ENCODE data around the gene KDM2A.

The KDM2A gene

GRCh38 chr11:67276781-67277230 is 157.7 kb downstream of the KDM2A start:
- FAIRE-seq (peak; percentile 76), DNase-seq (ENCODE audit: insufficient read length, low spot score) (no peak)
- TF ChIP-seq POLR2AphosphoS5 (IDR thresholded peaks at IDR 0.05; ENCODE audit: low read depth, low read length) (0 out of 2 replicates have a peak, but pooled peaks have one; percentile 10), POU2F2 (IDR thresholded peaks at IDR 0.05; ENCODE audit: low read depth, low read length) (no peak)

- peak; percentile 92 for FAIRE-seq
- no peak for TF ChIP-seq POU2F2 (IDR thresholded peaks at IDR 0.05; ENCODE audit: low read depth, low read length)
- TF ChIP-seq SPI1 (IDR thresholded peaks at IDR 0.05; ENCODE audit: low read depth, low read length), result peak; percentile 58
- peak; percentile 70 for TF ChIP-seq TAF1 (IDR thresholded peaks at IDR 0.05; ENCODE audit: low read depth, low read length)
- no peak for TF ChIP-seq PAX5 (IDR thresholded peaks at IDR 0.05; ENCODE audit: insufficient read depth, low read length, severe bottlenecking)
- TF ChIP-seq POLR2A (IDR thresholded peaks at IDR 0.05; ENCODE audit: low read depth, low read length), result no peak
- peak; percentile 27; the same call in 1 of the 2 replicates for TF ChIP-seq POLR2AphosphoS5 (IDR thresholded peaks at IDR 0.05; ENCODE audit: low read depth, low read length)
- peak; percentile 98 for DNase-seq (ENCODE audit: insufficient read length, low spot score)
Observed at GRCh38 chr11:67277231-67277961, 158.3 kb downstream of the KDM2A start.

- TF ChIP-seq POU2F2 (IDR thresholded peaks at IDR 0.05; ENCODE audit: low read depth, low read length) (peak; percentile 41; the same call in 1 of the 2 replicates), SPI1 (IDR thresholded peaks at IDR 0.05; ENCODE audit: low read depth, low read length) (no peak)
- FAIRE-seq (no peak), DNase-seq (ENCODE audit: insufficient read length, low spot score) (no peak)
Observed at GRCh38 chr11:67278135-67278938, 159.3 kb downstream of the KDM2A start.

GRCh38 chr11:67278939-67279588 is 160.0 kb downstream of the KDM2A start:
- FAIRE-seq (no peak), DNase-seq (ENCODE audit: insufficient read length, low spot score) (no peak)
- TF ChIP-seq POLR2AphosphoS5 (IDR thresholded peaks at IDR 0.05; ENCODE audit: low read depth, low read length) (no peak), POU2F2 (IDR thresholded peaks at IDR 0.05; ENCODE audit: low read depth, low read length) (no peak), POLR2A (IDR thresholded peaks at IDR 0.05; ENCODE audit: low read depth, low read length) (no peak), PAX5 (IDR thresholded peaks at IDR 0.05; ENCODE audit: insufficient read depth, low read length, severe bottlenecking) (no peak)

GRCh38 chr11:67279589-67280340 is 160.7 kb downstream of the KDM2A start:
- no peak for FAIRE-seq

GRCh38 chr11:67280341-67280787 is 161.3 kb downstream of the KDM2A start:
- FAIRE-seq (no peak), DNase-seq (ENCODE audit: insufficient read length, low spot score) (no peak)
- TF ChIP-seq SPI1 (IDR thresholded peaks at IDR 0.05; ENCODE audit: low read depth, low read length) (no peak), POLR2A (IDR thresholded peaks at IDR 0.05; ENCODE audit: low read depth, low read length) (no peak), POU2F2 (IDR thresholded peaks at IDR 0.05; ENCODE audit: low read depth, low read length) (no peak), POLR2AphosphoS5 (IDR thresholded peaks at IDR 0.05; ENCODE audit: low read depth, low read length) (no peak), TAF1 (IDR thresholded peaks at IDR 0.05; ENCODE audit: low read depth, low read length) (no peak), PAX5 (IDR thresholded peaks at IDR 0.05; ENCODE audit: insufficient read depth, low read length, severe bottlenecking) (no peak)

More at GRCh38 chr11:67279589-67280340, 160.7 kb downstream of the KDM2A start:
- DNase-seq (ENCODE audit: insufficient read length, low spot score), result no peak
- no peak for TF ChIP-seq TAF1 (IDR thresholded peaks at IDR 0.05; ENCODE audit: low read depth, low read length)
- no peak for TF ChIP-seq POLR2A (IDR thresholded peaks at IDR 0.05; ENCODE audit: low read depth, low read length)
- TF ChIP-seq PAX5 (IDR thresholded peaks at IDR 0.05; ENCODE audit: insufficient read depth, low read length, severe bottlenecking), result no peak
- no peak for TF ChIP-seq SPI1 (IDR thresholded peaks at IDR 0.05; ENCODE audit: low read depth, low read length)
- TF ChIP-seq POU2F2 (IDR thresholded peaks at IDR 0.05; ENCODE audit: low read depth, low read length), result no peak
- no peak for TF ChIP-seq POLR2AphosphoS5 (IDR thresholded peaks at IDR 0.05; ENCODE audit: low read depth, low read length)

GRCh38 chr11:67280788-67281551 is 161.9 kb downstream of the KDM2A start:
- FAIRE-seq, result no peak
- no peak for TF ChIP-seq PAX5 (IDR thresholded peaks at IDR 0.05; ENCODE audit: insufficient read depth, low read length, severe bottlenecking)
- no peak for TF ChIP-seq SPI1 (IDR thresholded peaks at IDR 0.05; ENCODE audit: low read depth, low read length)
- no peak for TF ChIP-seq POLR2AphosphoS5 (IDR thresholded peaks at IDR 0.05; ENCODE audit: low read depth, low read length)
- TF ChIP-seq POU2F2 (IDR thresholded peaks at IDR 0.05; ENCODE audit: low read depth, low read length), result no peak
- no peak for TF ChIP-seq TAF1 (IDR thresholded peaks at IDR 0.05; ENCODE audit: low read depth, low read length)
- TF ChIP-seq POLR2A (IDR thresholded peaks at IDR 0.05; ENCODE audit: low read depth, low read length), result no peak

GRCh38 chr11:67281552-67282150 is 162.6 kb downstream of the KDM2A start:
- TF ChIP-seq POU2F2 (IDR thresholded peaks at IDR 0.05; ENCODE audit: low read depth, low read length) (no peak), POLR2A (IDR thresholded peaks at IDR 0.05; ENCODE audit: low read depth, low read length) (no peak), TAF1 (IDR thresholded peaks at IDR 0.05; ENCODE audit: low read depth, low read length) (no peak), PAX5 (IDR thresholded peaks at IDR 0.05; ENCODE audit: insufficient read depth, low read length, severe bottlenecking) (no peak), POLR2AphosphoS5 (IDR thresholded peaks at IDR 0.05; ENCODE audit: low read depth, low read length) (no peak), SPI1 (IDR thresholded peaks at IDR 0.05; ENCODE audit: low read depth, low read length) (no peak)
- FAIRE-seq, result no peak
- DNase-seq (ENCODE audit: insufficient read length, low spot score), result no peak

More at GRCh38 chr11:67280788-67281551, 161.9 kb downstream of the KDM2A start:
- no peak for DNase-seq (ENCODE audit: insufficient read length, low spot score)
